Stomach (tissue), 4 donors: ENCODE results near the gene FRAS1.

ENCODE experiments used
- POLR2A ChIP-seq, 4 donors: fragments of 450-650 bp; IDR thresholded peaks; one replicate each; pipeline ENCODE4 v1.6.1; 2016; ENCODE audit warnings: antibody characterized with exemption in 4 of 4, control low read depth in 2 of 4, mild to moderate bottlenecking in 1 of 4, moderate library complexity in 1 of 4
- TF ChIP-seq, protein P1 (sequence below), 7 experiments: fragments of 450-650 bp in 4 of 7; fragments of 200-600 bp in 3 of 7; sonication (generic) in 3 of 7; IDR thresholded peaks; one replicate each; pipeline ENCODE4 v1.5.1; 2016 to 2019; ENCODE audit warnings: antibody characterized with exemption in 7 of 7, control low read depth in 2 of 7, mild to moderate bottlenecking in 1 of 7

- TF ChIP-seq, protein P1, sequence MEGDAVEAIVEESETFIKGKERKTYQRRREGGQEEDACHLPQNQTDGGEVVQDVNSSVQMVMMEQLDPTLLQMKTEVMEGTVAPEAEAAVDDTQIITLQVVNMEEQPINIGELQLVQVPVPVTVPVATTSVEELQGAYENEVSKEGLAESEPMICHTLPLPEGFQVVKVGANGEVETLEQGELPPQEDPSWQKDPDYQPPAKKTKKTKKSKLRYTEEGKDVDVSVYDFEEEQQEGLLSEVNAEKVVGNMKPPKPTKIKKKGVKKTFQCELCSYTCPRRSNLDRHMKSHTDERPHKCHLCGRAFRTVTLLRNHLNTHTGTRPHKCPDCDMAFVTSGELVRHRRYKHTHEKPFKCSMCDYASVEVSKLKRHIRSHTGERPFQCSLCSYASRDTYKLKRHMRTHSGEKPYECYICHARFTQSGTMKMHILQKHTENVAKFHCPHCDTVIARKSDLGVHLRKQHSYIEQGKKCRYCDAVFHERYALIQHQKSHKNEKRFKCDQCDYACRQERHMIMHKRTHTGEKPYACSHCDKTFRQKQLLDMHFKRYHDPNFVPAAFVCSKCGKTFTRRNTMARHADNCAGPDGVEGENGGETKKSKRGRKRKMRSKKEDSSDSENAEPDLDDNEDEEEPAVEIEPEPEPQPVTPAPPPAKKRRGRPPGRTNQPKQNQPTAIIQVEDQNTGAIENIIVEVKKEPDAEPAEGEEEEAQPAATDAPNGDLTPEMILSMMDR (IDR thresholded peaks at IDR 0.05) = no peak
- no peak for TF ChIP-seq POLR2A (IDR thresholded peaks at IDR 0.05)
These were observed 33.0 kb upstream of the FRAS1 start for GRCh38 chr4:78024085-78024484.
